ENCODE measurements around the gene ADAMTS17.

Gene ADAMTS17

GRCh38 chr15:100170291-100171210, 171.2 kb downstream of the ADAMTS17 start:
- DNase-seq (ENCODE audit: low read depth) = no peak

DNA sequence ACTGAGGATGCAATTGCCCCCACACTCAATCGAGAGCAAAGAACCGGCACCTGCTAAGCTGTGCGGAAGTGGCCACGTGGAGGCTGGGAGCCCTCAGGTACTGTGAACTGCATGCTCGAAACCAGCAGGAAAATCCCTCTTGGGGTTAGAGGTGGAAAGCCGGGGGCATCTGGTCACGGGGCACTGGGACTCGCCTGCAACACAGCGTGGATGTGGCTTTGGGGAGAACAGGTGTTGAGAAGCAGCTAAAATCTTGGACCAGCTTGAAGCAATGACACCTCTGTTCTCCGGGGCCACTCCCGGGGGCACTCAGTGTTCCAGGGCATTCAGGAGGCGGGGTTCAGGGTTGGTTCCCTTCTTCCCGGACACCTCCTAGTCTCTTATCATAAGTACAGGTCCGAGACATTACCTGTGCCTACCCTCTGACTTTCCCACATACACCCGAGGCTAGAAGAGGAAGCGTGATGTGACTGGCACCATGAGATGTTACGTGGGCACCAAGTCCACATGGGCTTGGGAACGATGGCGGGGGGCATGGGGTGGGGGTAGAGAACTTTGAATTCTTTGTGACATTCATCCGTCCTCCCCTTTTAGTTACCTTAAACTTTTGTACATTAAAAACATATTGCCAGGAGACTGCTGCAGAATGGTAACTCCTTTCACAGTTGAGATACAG, 172.0 kb downstream of the ADAMTS17 start:
- DNase-seq (ENCODE audit: low read depth) = no peak

DNA sequence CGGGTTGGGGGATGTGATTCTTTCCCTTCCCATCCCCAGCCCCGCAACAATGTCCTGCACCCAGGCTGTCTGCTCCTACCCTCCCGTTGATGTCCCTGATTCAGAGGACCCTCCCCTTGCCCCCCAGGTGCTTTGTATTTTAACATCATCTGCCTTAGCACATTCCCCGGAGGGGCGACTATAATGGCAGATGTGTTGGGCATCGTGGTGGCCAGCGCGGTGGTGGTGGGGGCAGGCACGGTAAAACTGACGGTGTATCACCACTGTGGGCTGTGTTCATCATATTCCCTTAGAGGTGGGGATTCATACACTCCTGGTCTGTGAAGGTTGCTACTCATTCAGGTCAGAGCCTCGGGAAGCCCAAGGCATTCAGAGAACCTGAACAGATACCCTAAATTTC, 173.0 kb downstream of the ADAMTS17 start:
- DNase-seq (ENCODE audit: low read depth) = no peak

GRCh38 chr15:100167884-100168375, 173.8 kb downstream of the ADAMTS17 start:
- DNase-seq (ENCODE audit: low read depth) = no peak

- DNase-seq (ENCODE audit: low read depth) = no peak
These were observed 175.5 kb downstream of the ADAMTS17 start for GRCh38 chr15:100166313-100166712.

DNA sequence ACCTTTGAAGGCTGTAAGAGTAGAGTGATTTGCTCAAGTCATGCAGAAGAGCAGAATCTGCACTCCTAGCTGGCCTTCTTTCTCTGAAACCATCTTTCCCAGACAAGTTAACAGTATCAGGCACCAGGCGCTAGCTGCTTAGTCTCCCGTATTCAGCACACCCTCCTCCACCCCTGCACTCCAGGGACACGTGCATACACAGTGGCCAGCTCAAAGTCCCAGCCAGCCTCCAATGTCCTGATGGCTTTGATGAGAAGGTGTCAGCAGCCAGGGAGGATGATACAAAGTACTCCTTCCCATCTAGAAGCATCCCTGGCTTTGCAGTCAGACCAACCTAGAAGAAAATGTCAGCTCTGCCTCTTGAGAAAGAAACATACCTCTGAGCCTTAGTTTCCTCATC, 177.8 kb downstream of the ADAMTS17 start:
- DNase-seq (ENCODE audit: low read depth) = no peak

DNA sequence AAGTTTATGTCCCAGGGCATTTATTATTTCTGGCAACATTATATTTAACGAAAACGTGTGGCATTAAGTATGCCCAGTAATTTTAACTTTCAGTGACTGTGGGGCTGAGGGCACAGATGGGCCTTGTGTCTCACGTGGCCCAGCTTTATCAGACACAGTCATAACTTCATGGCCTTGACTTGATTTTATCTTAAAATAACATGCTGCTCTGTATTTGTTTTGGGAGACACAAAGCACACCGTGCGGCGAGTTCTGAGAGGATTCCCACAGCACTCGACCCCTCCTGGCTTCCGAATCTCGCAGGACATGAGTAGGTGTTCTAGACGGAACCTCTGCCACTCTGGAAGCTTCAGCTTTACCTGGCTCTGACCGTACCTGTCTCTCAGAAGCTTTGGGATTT, 180.8 kb downstream of the ADAMTS17 start:
- no peak for DNase-seq (ENCODE audit: low read depth)

- DNase-seq (ENCODE audit: low read depth) = no peak
These were observed 182.3 kb downstream of the ADAMTS17 start for GRCh38 chr15:100159436-100159835.

DNA sequence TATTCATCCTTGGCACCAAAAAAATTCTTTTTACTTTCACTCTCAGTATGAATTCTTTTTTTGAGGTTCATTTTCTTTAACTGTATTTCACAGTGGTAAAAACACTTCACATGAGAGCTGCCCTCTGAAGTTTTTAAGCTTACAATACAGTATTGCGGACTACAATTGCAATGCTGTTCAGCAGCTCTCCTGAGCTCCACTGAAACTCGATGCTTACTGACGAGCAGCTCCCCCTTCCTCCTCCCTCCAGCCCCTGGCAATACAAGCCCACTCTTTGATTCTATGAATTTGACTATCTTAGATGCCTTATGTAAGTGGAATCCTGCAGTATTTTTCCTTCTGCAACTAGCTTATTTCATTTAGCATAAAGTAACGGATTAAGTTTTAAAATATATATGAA, 183.4 kb downstream of the ADAMTS17 start:
- no peak for DNase-seq (ENCODE audit: low read depth)

- DNase-seq (ENCODE audit: low read depth) = no peak
These were observed 185.6 kb downstream of the ADAMTS17 start for GRCh38 chr15:100156201-100156600.

DNA sequence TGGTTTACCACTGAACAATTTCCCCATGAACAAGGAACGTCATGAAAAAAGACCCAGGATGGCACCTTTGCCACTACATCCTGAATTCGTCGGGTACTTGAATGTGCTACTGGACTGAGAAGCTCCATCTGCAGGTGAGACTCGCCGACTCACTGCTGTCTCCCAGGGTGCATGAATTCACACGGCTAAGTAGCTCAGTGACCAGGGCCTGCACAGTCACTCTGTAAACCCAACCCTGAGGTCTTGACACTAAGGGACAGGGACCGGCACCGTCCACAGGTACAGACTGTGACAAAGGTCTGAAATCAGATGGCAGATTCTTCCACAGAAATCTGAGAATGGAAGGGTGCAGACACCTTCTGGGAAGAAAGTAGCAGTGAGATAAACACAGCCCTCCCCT, 187.4 kb downstream of the ADAMTS17 start:
- no peak for DNase-seq (ENCODE audit: low read depth)

DNA sequence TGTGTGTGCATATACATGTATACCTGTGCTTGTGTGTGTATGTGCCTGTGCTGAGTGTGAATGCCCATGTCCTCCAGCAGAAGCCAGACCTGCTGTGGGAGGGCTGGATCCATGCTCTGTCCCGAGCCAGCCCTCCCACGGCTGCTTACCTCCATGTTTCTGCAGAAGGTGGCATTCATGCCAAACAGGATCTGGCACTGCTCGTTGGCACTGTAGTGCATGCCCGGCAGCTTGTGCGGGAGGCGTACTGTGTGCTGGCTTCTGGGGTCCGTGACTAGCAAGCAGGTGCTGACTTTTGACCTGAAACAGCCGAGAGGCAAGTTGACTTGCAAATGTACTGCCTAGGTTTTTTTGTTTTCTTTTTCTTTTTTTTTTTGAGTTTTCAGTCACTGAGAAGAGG, 189.3 kb downstream of the ADAMTS17 start:
- DNase-seq (ENCODE audit: low read depth) = no peak

DNA sequence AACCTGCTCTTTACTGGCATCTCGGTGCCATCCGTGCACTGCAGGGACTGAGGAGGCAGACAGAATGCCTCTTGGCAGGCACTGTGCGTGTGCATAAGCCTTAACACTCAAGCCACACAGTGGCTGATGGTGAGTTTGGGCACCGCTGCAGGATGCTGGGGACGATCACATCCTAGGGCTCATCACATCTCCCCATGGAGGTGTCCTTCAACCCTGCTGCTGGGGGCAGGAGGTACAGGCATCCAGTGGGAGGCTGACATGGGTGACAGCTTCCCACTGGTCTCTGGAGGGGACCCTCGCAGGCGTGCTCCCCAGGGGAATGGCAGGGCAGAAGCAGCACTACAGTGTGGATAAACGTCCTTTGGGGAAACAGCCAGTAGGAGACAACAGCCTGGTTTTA, 190.9 kb downstream of the ADAMTS17 start:
- DNase-seq (ENCODE audit: low read depth) = no peak

- no peak for DNase-seq (ENCODE audit: low read depth)
These were observed 193.9 kb downstream of the ADAMTS17 start for GRCh38 chr15:100147828-100148227.

- DNase-seq (ENCODE audit: low read depth) = no peak
These were observed 198.4 kb downstream of the ADAMTS17 start for GRCh38 chr15:100143378-100143777.

- DNase-seq (ENCODE audit: low read depth) = no peak
These were observed 200.3 kb downstream of the ADAMTS17 start for GRCh38 chr15:100141311-100142001.

- DNase-seq (ENCODE audit: low read depth) = no peak
These were observed 201.1 kb downstream of the ADAMTS17 start for GRCh38 chr15:100140527-100141308.

DNA sequence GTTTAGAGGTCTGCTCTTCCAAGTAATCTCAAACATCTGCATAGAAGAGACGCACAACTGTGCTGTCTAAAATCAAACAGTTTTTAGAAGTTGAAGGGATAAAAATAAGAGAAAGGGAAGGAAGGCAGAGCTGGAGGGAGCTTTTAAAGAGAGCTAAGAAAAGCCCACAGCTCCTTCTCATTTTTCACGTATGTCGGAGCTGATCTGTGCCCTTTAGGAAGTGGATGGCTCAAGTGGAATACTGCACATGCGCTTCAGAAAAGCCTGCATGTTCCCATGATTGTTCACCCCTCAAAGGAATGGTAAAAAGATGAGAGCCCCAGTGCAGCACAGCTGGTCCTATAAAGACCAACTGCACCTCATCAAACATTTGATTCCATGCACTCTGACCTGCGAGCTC, 207.2 kb downstream of the ADAMTS17 start:
- no peak for DNase-seq (ENCODE audit: low read depth)

- DNase-seq (ENCODE audit: low read depth) = no peak
These were observed 207.6 kb downstream of the ADAMTS17 start for GRCh38 chr15:100134089-100134583.

DNA sequence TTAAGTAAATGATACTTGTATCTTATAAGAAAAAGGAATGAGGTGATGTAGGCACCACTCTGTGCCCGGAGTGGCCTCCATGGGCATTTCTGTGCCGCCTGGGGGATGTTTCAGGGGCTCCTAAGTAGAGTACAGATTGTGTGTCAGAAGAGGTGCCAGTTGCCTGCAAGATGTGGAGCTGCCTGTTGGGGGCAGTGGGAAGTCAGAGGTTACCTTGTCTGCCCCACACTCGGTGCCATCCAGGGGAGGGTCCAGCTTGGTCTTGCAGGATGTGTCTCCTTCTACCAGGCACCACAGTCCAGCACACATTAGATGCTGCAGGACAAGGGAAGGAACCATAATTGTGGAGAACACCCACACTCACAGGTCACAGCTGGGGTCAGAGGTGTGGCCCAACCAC, 208.8 kb downstream of the ADAMTS17 start:
- DNase-seq (ENCODE audit: low read depth) = no peak

DNA sequence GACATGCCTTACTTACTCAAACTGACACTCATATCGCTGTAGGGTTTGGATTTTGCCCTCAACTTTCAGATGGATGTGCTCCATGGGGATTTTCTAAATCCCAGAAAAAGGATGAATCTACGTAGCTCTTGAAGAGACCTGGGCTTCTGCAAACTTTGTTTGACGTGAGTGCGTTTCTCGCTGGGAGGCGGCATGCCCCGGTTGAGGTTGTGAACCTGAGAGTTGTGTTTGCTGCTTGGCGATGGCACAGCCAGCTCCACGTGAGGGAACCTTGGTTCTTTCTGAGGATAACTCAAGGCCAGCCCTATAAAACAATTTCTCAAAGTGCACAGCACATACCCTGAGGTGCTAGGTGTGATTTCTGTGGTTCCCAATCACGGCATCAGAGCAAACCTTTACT, 209.5 kb downstream of the ADAMTS17 start:
- no peak for DNase-seq (ENCODE audit: low read depth)

Measured in activated T-helper 9 cell treated with anti-CD3 and anti-CD28 coated beads, Interleukin-2, amount 50 U/mL, for 16 hours (primary cell).